Measurements from ENCODE around the gene MED14. TPM values are rescaled to one million over a fixed set of nuclear protein-coding genes. Genes with fewer than 3 reads are reported as not detected.
A peak's percentile ranks its signal among the peaks of the same experiment; 100 is the strongest.

Gene MED14
- total RNA-seq, 2 donors from 2014 or later: 22.2 to 35.8 TPM

DNA sequence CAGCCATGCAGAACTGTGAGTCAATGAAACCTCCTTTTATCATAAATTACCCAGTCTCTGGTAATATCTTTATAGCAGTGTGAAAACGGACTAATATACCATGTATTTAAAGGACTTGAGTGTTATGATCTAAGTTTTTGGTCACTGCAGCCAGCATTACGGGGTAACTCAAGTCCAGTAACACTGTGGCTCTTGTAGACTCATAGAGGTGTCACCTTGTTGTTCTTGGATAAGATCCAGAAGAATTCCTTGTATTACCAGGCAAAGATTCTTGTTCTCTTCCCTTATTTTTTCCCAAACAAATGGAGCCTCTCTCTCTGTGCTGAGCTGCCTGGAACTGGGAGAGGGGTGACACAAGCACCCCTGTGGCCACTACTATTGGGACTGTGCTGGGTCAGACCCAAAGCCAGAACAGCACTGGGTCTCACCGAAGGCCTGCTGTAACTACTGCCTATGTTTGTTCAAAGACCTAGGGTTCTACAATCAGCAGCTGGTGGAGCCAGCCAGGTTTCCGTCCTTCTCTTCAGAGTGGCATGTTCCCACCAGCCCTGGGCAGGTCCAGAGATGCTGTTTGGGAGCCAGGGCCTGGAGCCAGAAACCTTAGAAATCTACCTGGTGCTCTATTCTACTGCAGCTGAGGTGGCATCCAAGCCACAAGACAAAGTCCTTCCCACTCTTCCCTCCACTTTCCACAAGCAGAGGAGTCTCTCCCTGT, 43.7 kb upstream of the MED14 start:
- 55% methylated on average over 3 of the region's 4 CpGs for whole genome bisulfite sequencing
- TF ChIP-seq POLR2A (IDR thresholded peaks at IDR 0.05) (no peak), POLR2AphosphoS5 (IDR thresholded peaks at IDR 0.05) (no peak)
- TF ChIP-seq, protein P1, sequence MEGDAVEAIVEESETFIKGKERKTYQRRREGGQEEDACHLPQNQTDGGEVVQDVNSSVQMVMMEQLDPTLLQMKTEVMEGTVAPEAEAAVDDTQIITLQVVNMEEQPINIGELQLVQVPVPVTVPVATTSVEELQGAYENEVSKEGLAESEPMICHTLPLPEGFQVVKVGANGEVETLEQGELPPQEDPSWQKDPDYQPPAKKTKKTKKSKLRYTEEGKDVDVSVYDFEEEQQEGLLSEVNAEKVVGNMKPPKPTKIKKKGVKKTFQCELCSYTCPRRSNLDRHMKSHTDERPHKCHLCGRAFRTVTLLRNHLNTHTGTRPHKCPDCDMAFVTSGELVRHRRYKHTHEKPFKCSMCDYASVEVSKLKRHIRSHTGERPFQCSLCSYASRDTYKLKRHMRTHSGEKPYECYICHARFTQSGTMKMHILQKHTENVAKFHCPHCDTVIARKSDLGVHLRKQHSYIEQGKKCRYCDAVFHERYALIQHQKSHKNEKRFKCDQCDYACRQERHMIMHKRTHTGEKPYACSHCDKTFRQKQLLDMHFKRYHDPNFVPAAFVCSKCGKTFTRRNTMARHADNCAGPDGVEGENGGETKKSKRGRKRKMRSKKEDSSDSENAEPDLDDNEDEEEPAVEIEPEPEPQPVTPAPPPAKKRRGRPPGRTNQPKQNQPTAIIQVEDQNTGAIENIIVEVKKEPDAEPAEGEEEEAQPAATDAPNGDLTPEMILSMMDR (IDR thresholded peaks at IDR 0.05): no peak
- DNase-seq (ENCODE audit: low spot score): peak; percentile 20
- H3K27ac ChIP-seq: no peak overlapping the region
- no peaks in the 10 kb centered on the region for H3K9me3 ChIP-seq
- H3K27me3 ChIP-seq (replicated peaks; ENCODE audit: insufficient read depth): no peaks in the 10 kb centered on the region
- no peaks in the 10 kb centered on the region for H3K4me1 ChIP-seq (replicated peaks)
- no peaks in the 10 kb centered on the region for H3K36me3 ChIP-seq
- intact Hi-C loops (cut with DNase I): no loop called here
- H3K4me3 ChIP-seq: no peak overlapping the region

- no peaks in the 10 kb centered on the region for H3K36me3 ChIP-seq
- DNase-seq (ENCODE audit: low spot score): no peak
- TF ChIP-seq POLR2A (IDR thresholded peaks at IDR 0.05): no peak
- TF ChIP-seq, protein P1 (IDR thresholded peaks at IDR 0.05): no peak
- no peak for TF ChIP-seq POLR2AphosphoS5 (IDR thresholded peaks at IDR 0.05)
- no peaks in the 10 kb centered on the region for H3K9me3 ChIP-seq
- H3K4me3 ChIP-seq: no peak overlapping the region
- H3K27ac ChIP-seq: no peak overlapping the region
- H3K27me3 ChIP-seq (replicated peaks; ENCODE audit: insufficient read depth): no peaks in the 10 kb centered on the region
- no peaks in the 10 kb centered on the region for H3K4me1 ChIP-seq (replicated peaks)
- WGBS: 46% methylated on average over 3 of the region's 3 CpGs
- intact Hi-C loops (cut with DNase I): no loop called here
Observed at GRCh38 chrX:40773809-40774208, 38.5 kb upstream of the MED14 start.

DNA sequence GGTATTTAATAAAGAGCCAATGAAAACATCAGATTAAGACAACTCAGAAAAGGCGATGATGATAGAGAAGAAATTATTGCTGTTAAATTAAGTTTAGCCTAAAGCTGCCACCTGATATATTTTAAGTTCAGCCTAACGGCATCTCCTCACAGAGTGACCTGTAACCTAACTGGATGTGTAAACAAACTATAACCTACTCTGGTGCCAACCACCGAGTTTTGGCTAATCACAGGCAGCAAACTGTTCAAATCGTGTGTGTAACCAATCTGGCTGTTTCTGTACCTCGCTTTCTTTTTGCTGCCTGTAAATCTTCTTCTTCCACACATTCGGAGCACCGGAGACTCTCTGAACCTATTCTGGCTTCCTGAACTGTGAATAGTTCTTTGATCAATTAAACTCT, 37.8 kb upstream of the MED14 start:
- intact Hi-C loops (cut with DNase I): no loop called here
- DNase-seq (ENCODE audit: low spot score): no peak
- Histone ChIP-seq H3K27me3 (replicated peaks; ENCODE audit: insufficient read depth) (no peaks in the 10 kb centered on the region), H3K36me3 (no peaks in the 10 kb centered on the region), H3K9me3 (no peaks in the 10 kb centered on the region), H3K4me1 (replicated peaks) (no peaks in the 10 kb centered on the region), H3K4me3 (no peak overlapping the region), H3K27ac (no peak overlapping the region)
- WGBS: 34% methylated on average over 7 of the region's 7 CpGs
- TF ChIP-seq POLR2AphosphoS5 (IDR thresholded peaks at IDR 0.05) (no peak), POLR2A (IDR thresholded peaks at IDR 0.05) (no peak)
- TF ChIP-seq, protein P1 (IDR thresholded peaks at IDR 0.05): no peak

DNA sequence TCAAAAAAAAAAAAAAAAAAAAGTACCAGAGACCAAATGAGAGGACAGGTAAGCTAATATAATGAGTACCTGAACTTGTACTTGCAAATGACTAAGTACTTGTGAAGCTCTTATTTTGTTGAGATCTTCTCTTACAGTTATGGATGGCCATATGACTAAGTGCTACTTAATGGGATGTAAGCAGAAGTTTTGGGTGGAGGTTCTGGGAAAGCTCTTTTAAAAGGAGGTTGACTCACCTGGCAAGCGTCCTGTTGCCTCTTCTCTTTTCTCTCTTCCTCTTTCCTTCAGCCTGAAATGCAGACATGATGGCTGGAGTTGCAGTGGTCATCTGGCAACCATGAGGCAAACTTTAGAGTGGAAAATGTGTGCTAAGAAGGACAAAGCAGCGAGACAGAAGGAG, 36.9 kb upstream of the MED14 start:
- TF ChIP-seq POLR2AphosphoS5 (IDR thresholded peaks at IDR 0.05) (no peak), POLR2A (IDR thresholded peaks at IDR 0.05) (no peak)
- TF ChIP-seq, protein P1 (IDR thresholded peaks at IDR 0.05): no peak
- WGBS: 92% methylated on average over 2 of the region's 2 CpGs
- no peaks in the 10 kb centered on the region for H3K36me3 ChIP-seq
- no peaks in the 10 kb centered on the region for H3K4me1 ChIP-seq (replicated peaks)
- H3K4me3 ChIP-seq: no peak overlapping the region
- intact Hi-C loops (cut with DNase I): no loop called here
- no peak overlapping the region for H3K27ac ChIP-seq
- DNase-seq (ENCODE audit: low spot score): no peak
- no peaks in the 10 kb centered on the region for H3K27me3 ChIP-seq (replicated peaks; ENCODE audit: insufficient read depth)
- H3K9me3 ChIP-seq: no peaks in the 10 kb centered on the region

DNA sequence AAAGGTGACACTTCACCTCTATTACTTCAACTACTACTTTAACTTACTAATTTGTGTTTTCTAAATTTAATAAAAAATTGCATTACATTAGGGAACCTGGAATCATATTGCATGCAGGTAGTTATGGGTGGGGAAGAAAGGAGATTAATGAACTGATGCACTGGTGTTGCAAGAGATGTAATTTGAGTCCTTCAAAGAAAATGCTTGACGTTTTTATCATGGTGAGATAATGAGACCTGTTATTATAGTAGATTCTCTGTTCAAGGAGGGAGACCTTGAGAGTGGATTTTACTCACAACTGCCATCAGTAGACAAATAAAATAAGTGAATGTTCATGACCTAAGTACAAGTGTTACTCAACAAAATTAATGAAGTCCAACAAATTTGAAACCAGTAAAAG, 26.4 kb upstream of the MED14 start:
- no peaks in the 10 kb centered on the region for H3K4me1 ChIP-seq (replicated peaks)
- no peaks in the 10 kb centered on the region for H3K9me3 ChIP-seq
- intact Hi-C loops (cut with DNase I): no loop called here
- no peaks in the 10 kb centered on the region for H3K27me3 ChIP-seq (replicated peaks; ENCODE audit: insufficient read depth)
- H3K4me3 ChIP-seq: no peak overlapping the region
- no peak overlapping the region for H3K27ac ChIP-seq
- DNase-seq (ENCODE audit: low spot score): no peak
- no peaks in the 10 kb centered on the region for H3K36me3 ChIP-seq
- 42% methylated on average over 1 of the region's 1 CpG for WGBS
- TF ChIP-seq, protein P1 (IDR thresholded peaks at IDR 0.05): no peak
- TF ChIP-seq POLR2AphosphoS5 (IDR thresholded peaks at IDR 0.05): no peak
- TF ChIP-seq POLR2A (IDR thresholded peaks at IDR 0.05): no peak
